ENCODE results near the gene ZMIZ1. TPM values are rescaled to one million over a fixed set of nuclear protein-coding genes. Genes with fewer than 3 reads are reported as not detected.

ZMIZ1 gene, protein sequence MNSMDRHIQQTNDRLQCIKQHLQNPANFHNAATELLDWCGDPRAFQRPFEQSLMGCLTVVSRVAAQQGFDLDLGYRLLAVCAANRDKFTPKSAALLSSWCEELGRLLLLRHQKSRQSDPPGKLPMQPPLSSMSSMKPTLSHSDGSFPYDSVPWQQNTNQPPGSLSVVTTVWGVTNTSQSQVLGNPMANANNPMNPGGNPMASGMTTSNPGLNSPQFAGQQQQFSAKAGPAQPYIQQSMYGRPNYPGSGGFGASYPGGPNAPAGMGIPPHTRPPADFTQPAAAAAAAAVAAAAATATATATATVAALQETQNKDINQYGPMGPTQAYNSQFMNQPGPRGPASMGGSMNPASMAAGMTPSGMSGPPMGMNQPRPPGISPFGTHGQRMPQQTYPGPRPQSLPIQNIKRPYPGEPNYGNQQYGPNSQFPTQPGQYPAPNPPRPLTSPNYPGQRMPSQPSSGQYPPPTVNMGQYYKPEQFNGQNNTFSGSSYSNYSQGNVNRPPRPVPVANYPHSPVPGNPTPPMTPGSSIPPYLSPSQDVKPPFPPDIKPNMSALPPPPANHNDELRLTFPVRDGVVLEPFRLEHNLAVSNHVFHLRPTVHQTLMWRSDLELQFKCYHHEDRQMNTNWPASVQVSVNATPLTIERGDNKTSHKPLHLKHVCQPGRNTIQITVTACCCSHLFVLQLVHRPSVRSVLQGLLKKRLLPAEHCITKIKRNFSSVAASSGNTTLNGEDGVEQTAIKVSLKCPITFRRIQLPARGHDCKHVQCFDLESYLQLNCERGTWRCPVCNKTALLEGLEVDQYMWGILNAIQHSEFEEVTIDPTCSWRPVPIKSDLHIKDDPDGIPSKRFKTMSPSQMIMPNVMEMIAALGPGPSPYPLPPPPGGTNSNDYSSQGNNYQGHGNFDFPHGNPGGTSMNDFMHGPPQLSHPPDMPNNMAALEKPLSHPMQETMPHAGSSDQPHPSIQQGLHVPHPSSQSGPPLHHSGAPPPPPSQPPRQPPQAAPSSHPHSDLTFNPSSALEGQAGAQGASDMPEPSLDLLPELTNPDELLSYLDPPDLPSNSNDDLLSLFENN
- 11.5 TPM for total RNA-seq

DNA sequence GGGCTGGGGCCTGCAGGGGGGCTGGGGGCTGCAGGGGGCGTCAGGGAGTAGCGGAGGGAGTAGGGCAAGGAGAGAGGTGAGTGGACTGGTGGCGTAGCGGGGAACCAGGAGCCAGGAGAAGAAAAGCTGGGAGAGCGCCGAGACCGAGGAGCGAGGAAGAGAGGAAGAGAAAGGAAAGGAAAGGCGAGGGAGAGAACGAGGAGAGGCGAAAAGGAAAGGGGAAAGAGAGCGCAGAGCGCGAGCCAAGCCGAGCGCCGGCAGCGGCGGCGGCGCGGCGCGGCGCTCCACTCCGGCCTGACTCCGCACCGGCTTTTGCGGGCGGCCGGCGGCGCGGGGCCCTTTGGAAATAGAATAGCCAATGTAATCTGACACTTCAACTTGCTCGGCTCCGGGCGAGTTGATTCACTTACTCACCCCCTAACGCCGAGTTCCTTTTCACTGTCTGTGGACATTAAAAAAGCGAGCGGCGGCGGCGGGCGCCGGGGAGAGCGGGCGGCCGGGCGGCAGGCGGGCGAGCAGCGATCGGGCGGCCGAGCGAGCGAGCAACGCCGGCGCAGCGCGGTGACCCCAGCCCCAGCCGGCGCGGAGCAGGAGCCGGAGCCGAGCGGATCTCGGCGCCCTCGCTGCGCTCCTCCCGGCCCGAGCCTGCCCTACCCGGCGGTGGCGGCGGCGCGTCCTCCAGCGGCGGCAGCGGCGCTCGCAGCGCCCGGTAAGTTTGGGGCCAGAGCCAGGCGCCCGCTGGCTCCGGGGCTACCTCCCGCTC lies at the start of gene ZMIZ1:
ZMIZ1 (plus strand) TSS at position 405 of the 763 bp plus-strand sequence. CDS start 132,667 bp downstream, outside the sequence.
- Histone ChIP-seq H3K27ac (ENCODE audit: low read depth, low read length) (peak within 1 kb of the TSS; percentile 94), H3K9me3 (ENCODE audit: control insufficient read depth in 3 of 3, low read length in 3 of 3) (no peaks in the 10 kb centered on the region), H3K9ac (ENCODE audit: low read depth in 1 of 3, low read length in 3 of 3) (peak within 1 kb of the TSS; percentile 89 to 93 (median 91)), H3K27me3 (ENCODE audit: control insufficient read depth in 3 of 3, insufficient read depth in 3 of 3, low read length in 3 of 3) (no peaks in the 10 kb centered on the region), H3K36me3 (ENCODE audit: control insufficient read depth in 3 of 3, insufficient read depth in 3 of 3, low read length in 3 of 3) (no peaks in the 10 kb centered on the region), H3K4me3 (ENCODE audit: low read length in 3 of 3) (peak within 1 kb of the TSS; percentile 93 to 97 (median 95)), H3K4me1 (ENCODE audit: control insufficient read depth in 3 of 3, insufficient read depth in 3 of 3, low read length in 3 of 3) (peaks cover 31 to 52% (median 43%) of the 10 kb centered on the region in 3 donors)

DNA sequence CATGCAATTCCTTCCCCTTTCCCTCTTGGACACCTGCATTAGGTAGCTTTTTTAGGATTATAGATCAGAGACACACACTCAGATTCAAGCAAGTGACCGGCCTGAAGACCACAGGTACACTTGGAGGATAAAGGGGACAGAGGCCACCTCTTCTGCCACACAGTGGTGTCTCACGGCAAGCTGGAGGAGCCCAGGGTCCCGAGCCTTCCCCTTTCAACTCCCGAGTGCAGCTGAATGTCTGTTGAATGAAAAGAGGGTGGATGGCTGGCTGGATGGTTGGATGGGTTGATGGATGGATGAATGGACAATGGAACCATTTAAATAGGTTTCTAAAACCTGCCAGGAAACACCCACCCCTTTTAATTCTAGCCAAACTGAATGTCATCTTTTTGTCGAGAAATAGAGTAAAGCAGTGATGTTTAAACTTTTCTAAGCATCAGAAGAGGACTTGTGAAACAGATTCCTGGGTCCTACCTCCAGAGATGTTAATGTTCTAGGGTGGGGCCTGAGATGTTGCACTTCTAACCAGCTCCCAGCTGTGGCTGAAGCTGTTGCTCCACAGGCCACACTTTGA lies 49.2 kb upstream of the ZMIZ1 start:
- no peaks in the 10 kb centered on the region for H3K36me3 ChIP-seq (ENCODE audit: control insufficient read depth in 3 of 3, insufficient read depth in 3 of 3, low read length in 3 of 3)
- no peak overlapping the region for H3K4me3 ChIP-seq (ENCODE audit: low read length in 3 of 3)
- H3K9me3 ChIP-seq (ENCODE audit: control insufficient read depth in 3 of 3, low read length in 3 of 3): peaks cover 0 to 3% (median 0%) of the 10 kb centered on the region in 3 donors
- H3K27ac ChIP-seq (ENCODE audit: low read depth, low read length): peak overlapping the region; percentile 85
- peaks cover 32 to 53% (median 49%) of the 10 kb centered on the region in 3 donors for H3K4me1 ChIP-seq (ENCODE audit: control insufficient read depth in 3 of 3, insufficient read depth in 3 of 3, low read length in 3 of 3)
- H3K9ac ChIP-seq (ENCODE audit: low read depth in 1 of 3, low read length in 3 of 3): no peak overlapping the region
- no peaks in the 10 kb centered on the region for H3K27me3 ChIP-seq (ENCODE audit: control insufficient read depth in 3 of 3, insufficient read depth in 3 of 3, low read length in 3 of 3)

DNA sequence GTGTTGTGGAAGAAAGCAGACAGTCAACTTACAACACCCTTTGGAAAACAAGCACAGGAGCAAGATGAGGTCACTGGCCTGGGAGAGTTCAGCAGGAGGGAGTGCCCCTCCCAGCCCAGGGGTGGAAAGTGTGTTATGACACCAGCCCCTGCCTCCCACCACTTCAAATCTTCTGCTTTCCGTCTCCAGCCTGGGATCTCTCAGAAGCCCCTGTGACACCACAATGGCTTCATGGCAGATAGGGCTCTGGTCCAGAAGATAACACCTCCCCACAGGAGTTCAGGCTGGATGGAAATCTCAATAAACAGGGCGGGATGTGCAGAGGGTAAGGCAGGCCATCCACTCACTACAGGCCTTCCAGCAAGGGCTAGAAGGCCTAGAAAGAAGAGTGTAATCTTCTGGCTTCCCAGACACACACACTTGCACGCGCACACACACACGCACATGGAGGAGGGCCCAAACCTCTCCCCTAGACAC lies 48.7 kb upstream of the ZMIZ1 start:
- H3K27me3 ChIP-seq (ENCODE audit: control insufficient read depth in 3 of 3, insufficient read depth in 3 of 3, low read length in 3 of 3): no peaks in the 10 kb centered on the region
- peak overlapping the region; percentile 22 for H3K27ac ChIP-seq (ENCODE audit: low read depth, low read length)
- peaks cover 32 to 54% (median 53%) of the 10 kb centered on the region in 3 donors for H3K4me1 ChIP-seq (ENCODE audit: control insufficient read depth in 3 of 3, insufficient read depth in 3 of 3, low read length in 3 of 3)
- peaks cover 0 to 3% (median 0%) of the 10 kb centered on the region in 3 donors for H3K9me3 ChIP-seq (ENCODE audit: control insufficient read depth in 3 of 3, low read length in 3 of 3)
- no peak overlapping the region for H3K4me3 ChIP-seq (ENCODE audit: low read length in 3 of 3)
- H3K9ac ChIP-seq (ENCODE audit: low read depth in 1 of 3, low read length in 3 of 3): peak overlapping the region in 1 of 3 donors; percentile 8
- H3K36me3 ChIP-seq (ENCODE audit: control insufficient read depth in 3 of 3, insufficient read depth in 3 of 3, low read length in 3 of 3): no peaks in the 10 kb centered on the region

DNA sequence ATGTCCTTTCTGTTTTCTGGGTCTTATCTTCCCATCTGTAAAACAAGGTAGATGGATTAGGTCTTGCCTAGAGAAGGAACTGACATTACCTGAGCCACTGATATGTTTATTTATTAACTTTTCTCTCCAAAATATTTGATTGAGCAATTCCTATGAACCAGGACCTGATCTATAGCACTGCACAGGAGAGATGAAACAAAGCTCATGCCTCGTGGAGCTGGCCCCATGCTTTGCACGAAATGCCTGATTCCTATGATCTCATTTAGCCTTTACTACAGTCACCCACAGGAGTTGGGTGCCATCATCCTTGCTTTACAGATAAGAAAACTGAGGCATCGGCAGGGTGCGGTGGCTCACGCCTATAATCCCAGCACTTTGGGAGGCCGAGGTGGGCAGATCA lies 48.2 kb upstream of the ZMIZ1 start:
- no peak overlapping the region for H3K27ac ChIP-seq (ENCODE audit: low read depth, low read length)
- no peak overlapping the region for H3K4me3 ChIP-seq (ENCODE audit: low read length in 3 of 3)
- peaks cover 32 to 56% (median 54%) of the 10 kb centered on the region in 3 donors for H3K4me1 ChIP-seq (ENCODE audit: control insufficient read depth in 3 of 3, insufficient read depth in 3 of 3, low read length in 3 of 3)
- peaks cover 0 to 3% (median 0%) of the 10 kb centered on the region in 3 donors for H3K9me3 ChIP-seq (ENCODE audit: control insufficient read depth in 3 of 3, low read length in 3 of 3)
- H3K27me3 ChIP-seq (ENCODE audit: control insufficient read depth in 3 of 3, insufficient read depth in 3 of 3, low read length in 3 of 3): no peaks in the 10 kb centered on the region
- H3K9ac ChIP-seq (ENCODE audit: low read depth in 1 of 3, low read length in 3 of 3): no peak overlapping the region
- no peaks in the 10 kb centered on the region for H3K36me3 ChIP-seq (ENCODE audit: control insufficient read depth in 3 of 3, insufficient read depth in 3 of 3, low read length in 3 of 3)

DNA sequence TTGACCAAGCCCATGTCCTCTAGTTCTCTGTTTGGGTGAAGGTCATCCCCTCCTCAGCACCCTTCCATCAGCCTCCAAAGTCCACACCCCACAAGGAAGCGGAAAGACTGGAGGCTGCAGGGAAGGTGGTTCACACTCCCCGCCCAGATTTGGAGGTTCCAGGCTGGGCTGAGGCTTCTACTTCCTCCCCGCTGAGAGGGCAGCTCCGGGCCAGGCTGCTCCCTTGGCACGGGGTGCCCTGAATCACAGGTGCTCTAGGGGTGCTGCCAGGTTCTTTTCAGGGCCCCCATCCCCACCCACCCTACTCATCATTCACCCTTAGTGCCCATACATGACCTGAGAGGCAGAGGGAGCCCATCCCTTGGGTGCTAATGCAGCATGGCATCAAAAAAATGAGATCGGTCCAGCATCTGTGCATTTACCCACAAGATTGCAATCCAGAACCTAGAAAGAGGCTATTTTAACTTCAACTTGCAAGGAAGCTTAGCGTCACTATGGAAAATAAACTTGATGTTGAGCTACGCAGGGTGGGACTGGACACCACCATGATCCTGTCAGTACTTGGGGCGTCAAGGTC lies 47.3 kb upstream of the ZMIZ1 start:
- Histone ChIP-seq H3K9me3 (ENCODE audit: control insufficient read depth in 3 of 3, low read length in 3 of 3) (peaks cover 0 to 3% (median 0%) of the 10 kb centered on the region in 3 donors), H3K4me3 (ENCODE audit: low read length in 3 of 3) (no peak overlapping the region), H3K9ac (ENCODE audit: low read depth in 1 of 3, low read length in 3 of 3) (no peak overlapping the region), H3K27ac (ENCODE audit: low read depth, low read length) (peak overlapping the region; percentile 98), H3K4me1 (ENCODE audit: control insufficient read depth in 3 of 3, insufficient read depth in 3 of 3, low read length in 3 of 3) (peaks cover 32 to 56% (median 54%) of the 10 kb centered on the region in 3 donors), H3K36me3 (ENCODE audit: control insufficient read depth in 3 of 3, insufficient read depth in 3 of 3, low read length in 3 of 3) (no peaks in the 10 kb centered on the region), H3K27me3 (ENCODE audit: control insufficient read depth in 3 of 3, insufficient read depth in 3 of 3, low read length in 3 of 3) (no peaks in the 10 kb centered on the region)

DNA sequence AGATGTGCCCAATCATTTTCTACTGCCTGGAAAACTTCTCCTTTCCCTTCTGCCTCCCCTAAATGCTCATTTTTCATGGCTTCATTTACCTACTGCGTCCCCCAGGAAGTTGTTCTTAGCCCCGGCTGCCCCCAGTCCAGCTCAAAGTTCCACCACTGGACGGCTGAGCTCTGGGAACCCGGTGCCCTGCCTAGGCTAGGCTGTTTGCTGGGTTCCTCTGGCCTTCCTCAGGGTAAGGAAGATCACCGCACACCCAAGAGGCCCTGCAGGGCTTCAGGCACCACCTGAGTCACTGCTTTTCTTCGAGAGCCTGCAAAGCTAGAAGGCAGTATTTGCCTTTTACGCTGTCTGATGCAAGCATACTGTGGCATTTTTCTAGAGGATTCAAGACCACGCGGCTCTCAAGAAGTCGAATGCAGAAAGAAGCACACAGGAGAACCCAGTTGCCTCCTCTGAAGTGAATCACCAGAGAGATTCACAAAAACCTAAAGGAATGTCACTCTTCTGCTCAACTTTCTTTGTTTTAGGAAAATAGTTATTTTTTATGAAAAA lies 46.7 kb upstream of the ZMIZ1 start:
- H3K9me3 ChIP-seq (ENCODE audit: control insufficient read depth in 3 of 3, low read length in 3 of 3): peaks cover 0 to 3% (median 0%) of the 10 kb centered on the region in 3 donors
- no peaks in the 10 kb centered on the region for H3K36me3 ChIP-seq (ENCODE audit: control insufficient read depth in 3 of 3, insufficient read depth in 3 of 3, low read length in 3 of 3)
- H3K4me3 ChIP-seq (ENCODE audit: low read length in 3 of 3): no peak overlapping the region
- H3K27me3 ChIP-seq (ENCODE audit: control insufficient read depth in 3 of 3, insufficient read depth in 3 of 3, low read length in 3 of 3): no peaks in the 10 kb centered on the region
- H3K4me1 ChIP-seq (ENCODE audit: control insufficient read depth in 3 of 3, insufficient read depth in 3 of 3, low read length in 3 of 3): peaks cover 32 to 56% (median 54%) of the 10 kb centered on the region in 3 donors
- peak overlapping the region; percentile 98 for H3K27ac ChIP-seq (ENCODE audit: low read depth, low read length)
- no peak overlapping the region for H3K9ac ChIP-seq (ENCODE audit: low read depth in 1 of 3, low read length in 3 of 3)

DNA sequence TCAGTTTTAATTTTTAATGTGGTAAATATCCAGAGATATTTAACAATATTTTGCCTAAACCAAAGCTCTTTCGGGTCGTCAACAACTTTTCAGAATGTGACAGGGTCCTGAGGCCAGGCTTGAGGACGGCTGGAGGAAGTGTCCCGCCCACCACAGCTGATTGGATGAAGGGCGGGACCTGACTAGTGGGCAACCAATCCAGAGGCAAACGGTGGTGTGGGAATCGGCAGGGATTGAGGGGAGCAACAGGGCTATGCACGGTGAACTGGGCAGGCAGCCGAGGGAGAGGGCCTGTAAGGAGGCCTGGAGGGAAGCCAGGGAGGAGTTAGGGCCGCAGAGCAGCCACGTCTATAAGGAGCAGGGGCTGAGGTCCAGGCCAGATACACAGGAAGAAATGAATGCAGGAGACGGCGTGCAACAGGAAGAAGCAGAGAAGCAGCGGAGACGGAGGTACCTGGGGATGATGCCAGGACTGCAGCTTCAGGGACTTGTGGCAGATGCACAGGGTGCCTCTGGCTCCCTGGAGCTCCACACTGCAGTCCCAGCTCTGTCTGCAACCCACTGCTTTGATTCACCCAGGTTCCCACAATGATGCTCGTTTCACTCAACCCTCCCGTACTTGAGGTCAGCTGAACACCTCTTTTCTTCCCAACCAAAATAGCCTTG lies 46.1 kb upstream of the ZMIZ1 start:
- H3K27me3 ChIP-seq (ENCODE audit: control insufficient read depth in 3 of 3, insufficient read depth in 3 of 3, low read length in 3 of 3): no peaks in the 10 kb centered on the region
- peak overlapping the region; percentile 60 to 85 (median 74) for H3K4me3 ChIP-seq (ENCODE audit: low read length in 3 of 3)
- H3K9me3 ChIP-seq (ENCODE audit: control insufficient read depth in 3 of 3, low read length in 3 of 3): peaks cover 0 to 3% (median 0%) of the 10 kb centered on the region in 3 donors
- peak overlapping the region; percentile 98 for H3K27ac ChIP-seq (ENCODE audit: low read depth, low read length)
- H3K9ac ChIP-seq (ENCODE audit: low read depth in 1 of 3, low read length in 3 of 3): peak overlapping the region; percentile 75 to 93 (median 76)
- peaks cover 32 to 56% (median 54%) of the 10 kb centered on the region in 3 donors for H3K4me1 ChIP-seq (ENCODE audit: control insufficient read depth in 3 of 3, insufficient read depth in 3 of 3, low read length in 3 of 3)
- H3K36me3 ChIP-seq (ENCODE audit: control insufficient read depth in 3 of 3, insufficient read depth in 3 of 3, low read length in 3 of 3): no peaks in the 10 kb centered on the region

Data from skeletal muscle tissue (tissue), 4 donors.